Ishikawa (cell line): Measurements from ENCODE around the gene BRICD5.

Experiments used
- CREB1 ChIP-seq: IDR thresholded peaks from 2 replicates; pipeline ENCODE4 v1.6.1; 2012; ENCODE audit warnings: low read depth
- EP300 ChIP-seq: IDR thresholded peaks from 2 replicates; pipeline ENCODE4 v1.6.1; 2012; ENCODE audit warnings: borderline replicate concordance
- TAF1 ChIP-seq: IDR thresholded peaks from 2 replicates; pipeline ENCODE4 v1.6.1; 2012; ENCODE audit warnings: low read depth, mild to moderate bottlenecking
- TCF12 ChIP-seq: IDR thresholded peaks from 2 replicates; pipeline ENCODE4 v1.6.1; 2012; ENCODE audit warnings: low read depth
- TF ChIP-seq, protein P1 (sequence below): IDR thresholded peaks from 2 replicates; pipeline ENCODE4 v1.6.1; 2012
- TF ChIP-seq, protein P2 (sequence below): IDR thresholded peaks from 2 replicates; pipeline ENCODE4 v1.6.1; 2012; ENCODE audit warnings: low read depth, mild to moderate bottlenecking
- TF ChIP-seq, protein P3 (sequence below): IDR thresholded peaks from 2 replicates; pipeline ENCODE4 v1.6.1; 2012

DNA sequence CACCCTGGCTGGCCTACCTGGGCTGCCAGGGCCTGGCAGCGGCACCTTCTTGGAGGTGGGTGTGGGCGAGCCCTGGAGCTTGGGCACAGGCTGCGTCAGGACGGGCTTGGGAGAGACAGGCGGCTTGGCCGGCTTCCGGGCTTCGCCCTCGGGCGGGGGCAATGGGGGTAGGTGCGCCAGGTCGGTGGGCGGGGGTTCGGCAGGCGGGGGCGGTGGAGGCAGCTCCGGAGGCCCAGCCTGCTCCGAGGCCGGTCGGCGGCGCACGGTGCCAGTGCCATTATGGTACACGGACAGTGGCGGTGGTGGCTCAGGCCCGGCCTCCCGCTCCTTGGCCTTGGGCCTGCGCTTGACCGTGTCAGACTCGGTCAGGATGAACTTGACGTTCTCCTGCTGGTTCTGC, 31.1 kb downstream of the BRICD5 start:
- TF ChIP-seq, protein P1, sequence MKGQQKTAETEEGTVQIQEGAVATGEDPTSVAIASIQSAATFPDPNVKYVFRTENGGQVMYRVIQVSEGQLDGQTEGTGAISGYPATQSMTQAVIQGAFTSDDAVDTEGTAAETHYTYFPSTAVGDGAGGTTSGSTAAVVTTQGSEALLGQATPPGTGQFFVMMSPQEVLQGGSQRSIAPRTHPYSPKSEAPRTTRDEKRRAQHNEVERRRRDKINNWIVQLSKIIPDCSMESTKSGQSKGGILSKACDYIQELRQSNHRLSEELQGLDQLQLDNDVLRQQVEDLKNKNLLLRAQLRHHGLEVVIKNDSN, result no peak
- TF ChIP-seq TAF1, result no peak
- TF ChIP-seq EP300, result no peak
- TF ChIP-seq CREB1, result no peak
- TF ChIP-seq, protein P2, sequence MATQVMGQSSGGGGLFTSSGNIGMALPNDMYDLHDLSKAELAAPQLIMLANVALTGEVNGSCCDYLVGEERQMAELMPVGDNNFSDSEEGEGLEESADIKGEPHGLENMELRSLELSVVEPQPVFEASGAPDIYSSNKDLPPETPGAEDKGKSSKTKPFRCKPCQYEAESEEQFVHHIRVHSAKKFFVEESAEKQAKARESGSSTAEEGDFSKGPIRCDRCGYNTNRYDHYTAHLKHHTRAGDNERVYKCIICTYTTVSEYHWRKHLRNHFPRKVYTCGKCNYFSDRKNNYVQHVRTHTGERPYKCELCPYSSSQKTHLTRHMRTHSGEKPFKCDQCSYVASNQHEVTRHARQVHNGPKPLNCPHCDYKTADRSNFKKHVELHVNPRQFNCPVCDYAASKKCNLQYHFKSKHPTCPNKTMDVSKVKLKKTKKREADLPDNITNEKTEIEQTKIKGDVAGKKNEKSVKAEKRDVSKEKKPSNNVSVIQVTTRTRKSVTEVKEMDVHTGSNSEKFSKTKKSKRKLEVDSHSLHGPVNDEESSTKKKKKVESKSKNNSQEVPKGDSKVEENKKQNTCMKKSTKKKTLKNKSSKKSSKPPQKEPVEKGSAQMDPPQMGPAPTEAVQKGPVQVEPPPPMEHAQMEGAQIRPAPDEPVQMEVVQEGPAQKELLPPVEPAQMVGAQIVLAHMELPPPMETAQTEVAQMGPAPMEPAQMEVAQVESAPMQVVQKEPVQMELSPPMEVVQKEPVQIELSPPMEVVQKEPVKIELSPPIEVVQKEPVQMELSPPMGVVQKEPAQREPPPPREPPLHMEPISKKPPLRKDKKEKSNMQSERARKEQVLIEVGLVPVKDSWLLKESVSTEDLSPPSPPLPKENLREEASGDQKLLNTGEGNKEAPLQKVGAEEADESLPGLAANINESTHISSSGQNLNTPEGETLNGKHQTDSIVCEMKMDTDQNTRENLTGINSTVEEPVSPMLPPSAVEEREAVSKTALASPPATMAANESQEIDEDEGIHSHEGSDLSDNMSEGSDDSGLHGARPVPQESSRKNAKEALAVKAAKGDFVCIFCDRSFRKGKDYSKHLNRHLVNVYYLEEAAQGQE, result no peak
- TF ChIP-seq TCF12, result no peak
- TF ChIP-seq, protein P3, sequence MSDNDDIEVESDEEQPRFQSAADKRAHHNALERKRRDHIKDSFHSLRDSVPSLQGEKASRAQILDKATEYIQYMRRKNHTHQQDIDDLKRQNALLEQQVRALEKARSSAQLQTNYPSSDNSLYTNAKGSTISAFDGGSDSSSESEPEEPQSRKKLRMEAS, result no peak
